Brain pericyte (primary cell): ENCODE measurements around the gene FAM25C.
"Not testable (repeated sequence)": the region's sequence is repeated elsewhere in the genome, so short reads cannot be mapped to it uniquely, and the experiment has no call there.

Experiments
- DNase-seq: peaks from one replicate; pipeline ENCODE4 v3.0.0-alpha.2; 2012; ENCODE audit warnings: low read depth, low spot score

FAM25C gene

DNA sequence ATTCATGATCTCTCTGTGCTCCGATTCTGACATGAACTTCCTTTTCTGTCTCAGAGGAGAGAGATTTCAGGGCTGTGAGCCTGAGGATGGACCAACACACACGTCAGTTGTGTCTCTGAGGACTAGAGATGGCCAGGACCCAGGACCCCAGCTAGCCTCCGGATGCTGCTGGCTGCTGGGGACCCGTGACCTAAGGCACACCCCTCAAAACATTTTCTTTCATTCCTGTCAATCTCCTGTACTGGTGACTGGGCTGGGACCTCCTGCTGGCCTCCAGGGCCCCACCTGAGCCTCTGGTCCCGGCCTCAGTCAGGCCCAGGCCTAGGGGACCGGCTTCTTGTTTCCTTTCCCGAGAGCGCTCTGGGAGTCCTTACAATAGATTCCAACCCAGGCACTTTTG is 42.4 kb downstream of the FAM25C start:
- DNase-seq = not testable (repeated sequence)

GRCh38 chr10:47947424-47947823 is 52.2 kb downstream of the FAM25C start:
- not testable (repeated sequence) for DNase-seq
